Fibroblast of lung (primary cell): ENCODE results near the gene JDP2.

Source experiments
- CTCF ChIP-seq, 2 donors: IDR thresholded peaks in 1 of 2; conservative IDR thresholded peaks in 1 of 2; 1 replicate in 1 of 2; 2 replicates in 1 of 2; pipeline ENCODE4 v1.5.1; 2011 to 2012; ENCODE audit warnings: low read length in 2 of 2, control low read depth in 1 of 2, inconsistent platforms in 1 of 2, low read depth in 1 of 2, mild to moderate bottlenecking in 1 of 2
- EZH2 ChIP-seq: IDR thresholded peaks from 2 replicates; pipeline ENCODE4 v1.5.1; 2012; ENCODE audit warnings: low read length, control low read depth, mild to moderate bottlenecking; ENCODE audit errors: missing control alignments

- TF ChIP-seq EZH2 (no peak), CTCF (conservative IDR thresholded peaks at IDR 0.05 in 1 of 2, IDR thresholded peaks at IDR 0.05 in 1 of 2; ENCODE audit: low read depth in 1 of 2, low read length in 2 of 2) (no peak)
Observed at GRCh38 chr14:75439989-75440388, 12.2 kb downstream of the JDP2 start.
